Measurements from ENCODE around the gene TRIM46. TPM values are rescaled to one million over a fixed set of nuclear protein-coding genes. Genes with fewer than 3 reads are reported as not detected.
"Not testable (repeated sequence)": the region's sequence is repeated elsewhere in the genome, so short reads cannot be mapped to it uniquely, and the experiment has no call there.

TRIM46 gene
- total RNA-seq, 1 experiment from 2014 or later, result 1.0 TPM

GRCh38 chr1:155133799-155134281 lies 39.8 kb upstream of the TRIM46 start:
- DNase-seq, result no peak
- H3K4me1 ChIP-seq, result peaks cover 13% of the 10 kb centered on the region
- peaks cover under 1% of the 10 kb centered on the region; the same call in 1 of the 2 replicates for H3K27me3 ChIP-seq
- H3K4me3 ChIP-seq, result no peak overlapping the region
- H3K27ac ChIP-seq, result no peak overlapping the region
- H3K9me3 ChIP-seq (replicated peaks), result no peaks in the 10 kb centered on the region
- no peaks in the 10 kb centered on the region for H3K36me3 ChIP-seq

DNA sequence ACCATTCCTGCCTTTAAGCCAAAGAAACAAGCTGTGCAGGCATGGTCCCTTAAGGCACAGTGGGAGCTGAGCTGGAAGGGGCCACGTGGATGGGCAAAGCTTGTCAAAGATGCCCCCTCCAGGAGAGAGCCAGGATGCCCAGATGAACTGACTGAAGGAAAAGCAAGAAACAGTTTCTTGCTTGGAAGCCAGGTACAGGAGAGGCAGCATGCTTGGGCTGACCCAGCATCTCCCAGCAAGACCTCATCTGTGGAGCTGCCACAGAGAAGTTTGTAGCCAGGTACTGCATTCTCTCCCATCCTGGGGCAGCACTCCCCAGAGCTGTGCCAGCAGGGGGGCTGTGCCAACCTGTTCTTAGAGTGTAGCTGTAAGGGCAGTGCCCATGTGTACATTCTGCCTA lies 39.3 kb upstream of the TRIM46 start:
- Histone ChIP-seq H3K4me1 (peaks cover 8% of the 10 kb centered on the region; the same call in 1 of the 2 replicates), H3K9me3 (replicated peaks) (no peaks in the 10 kb centered on the region), H3K27me3 (no peaks in the 10 kb centered on the region), H3K4me3 (no peak overlapping the region), H3K36me3 (no peaks in the 10 kb centered on the region), H3K27ac (peak overlapping the region; percentile 59; the same call in 1 of the 2 replicates)
- DNase-seq, result no peak

- Histone ChIP-seq H3K4me3 (peak overlapping the region; percentile 62), H3K27ac (peak overlapping the region; percentile 59), H3K27me3 (no peaks in the 10 kb centered on the region), H3K36me3 (no peaks in the 10 kb centered on the region), H3K4me1 (peaks cover 2% of the 10 kb centered on the region; the same call in 1 of the 2 replicates), H3K9me3 (replicated peaks) (no peaks in the 10 kb centered on the region)
- peak; percentile 70 to 76 for DNase-seq
Measured at GRCh38 chr1:155134880-155135414, 38.7 kb upstream of the TRIM46 start.

DNA sequence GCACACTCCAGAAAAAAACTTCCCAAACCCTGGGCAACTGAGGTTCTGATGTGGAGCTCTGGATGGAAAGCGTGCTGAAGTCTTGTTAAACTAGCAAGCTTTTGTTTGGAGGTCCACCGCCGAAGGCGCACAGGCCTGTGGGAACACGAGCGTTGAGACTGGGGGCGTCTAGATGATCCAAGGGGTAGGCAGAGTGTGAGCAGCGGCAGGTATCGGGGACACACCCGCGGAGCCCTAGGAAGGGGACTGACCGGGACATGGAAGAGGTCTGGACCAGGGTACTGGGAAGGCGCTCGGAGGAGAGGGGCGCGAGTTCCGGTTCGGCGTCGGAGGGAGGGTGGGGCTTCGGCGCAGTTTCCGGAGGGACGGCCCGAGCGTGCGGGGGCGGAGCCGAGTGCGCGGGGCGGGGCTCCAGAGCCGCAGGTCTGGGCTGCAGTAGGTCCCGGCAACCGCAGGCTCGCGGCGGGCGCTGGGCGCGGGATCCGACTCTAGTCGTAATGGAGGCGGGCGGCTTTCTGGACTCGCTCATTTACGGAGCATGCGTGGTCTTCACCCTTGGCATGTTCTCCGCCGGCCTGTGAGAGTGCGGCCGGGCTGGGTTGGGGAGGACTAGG lies 38.1 kb upstream of the TRIM46 start, which contains the start of gene SLC50A1:
TSS of gene SLC50A1 (plus strand) at position 438 of the 614 bp plus-strand sequence. CDS start at position 498, 60 bp downstream.
- no peaks in the 10 kb centered on the region; the same call in 1 of the 2 replicates for H3K4me1 ChIP-seq
- no peaks in the 10 kb centered on the region for H3K27me3 ChIP-seq
- no peaks in the 10 kb centered on the region for H3K36me3 ChIP-seq
- H3K27ac ChIP-seq, result peak within 1 kb of the TSS; percentile 59
- H3K4me3 ChIP-seq, result peak within 1 kb of the TSS; percentile 62
- H3K9me3 ChIP-seq (replicated peaks), result no peaks in the 10 kb centered on the region
- DNase-seq, result peak; percentile 94 to 96

- Histone ChIP-seq H3K9me3 (replicated peaks) (no peaks in the 10 kb centered on the region), H3K27ac (no peak overlapping the region; the same call in 1 of the 2 replicates), H3K4me3 (peak overlapping the region; percentile 62), H3K27me3 (no peaks in the 10 kb centered on the region), H3K36me3 (no peaks in the 10 kb centered on the region), H3K4me1 (no peaks in the 10 kb centered on the region; the same call in 1 of the 2 replicates)
- no peak for DNase-seq
Measured at GRCh38 chr1:155136748-155137147, 36.9 kb upstream of the TRIM46 start.

DNA sequence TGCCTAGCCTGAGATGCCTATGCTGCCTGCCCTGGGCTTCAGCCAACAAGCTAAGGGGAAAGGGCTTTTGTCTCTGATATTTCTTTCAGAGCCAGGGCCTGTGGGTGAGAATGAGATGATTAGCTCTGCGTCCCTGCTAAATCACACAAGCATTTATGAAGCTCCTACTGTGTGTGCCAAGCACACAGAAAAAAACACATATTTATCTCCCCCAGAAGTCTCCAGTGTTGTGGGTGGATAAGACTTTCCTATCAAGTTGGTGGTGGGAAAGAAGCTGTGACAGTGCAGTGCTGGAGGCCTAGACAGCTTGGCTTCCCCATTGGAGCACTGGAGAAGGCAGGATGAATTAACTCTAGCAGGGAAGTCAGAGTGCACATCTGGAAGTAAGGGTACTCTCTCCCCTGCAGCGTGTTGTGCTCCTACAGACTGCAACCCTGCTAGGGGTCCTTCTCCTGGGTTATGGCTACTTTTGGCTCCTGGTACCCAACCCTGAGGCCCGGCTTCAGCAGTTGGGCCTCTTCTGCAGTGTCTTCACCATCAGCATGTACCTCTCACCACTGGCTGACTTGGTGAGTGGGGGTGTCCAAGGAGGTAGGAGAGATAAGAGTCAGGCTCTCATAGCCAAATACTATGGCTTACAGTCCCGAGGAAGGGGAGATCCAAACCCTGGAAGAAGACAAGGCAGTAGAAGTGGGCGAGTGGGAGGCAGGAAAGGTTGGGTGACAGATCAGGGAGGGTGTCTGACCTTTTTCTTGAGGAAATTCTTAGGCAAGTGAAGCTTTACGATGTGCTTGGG lies 36.3 kb upstream of the TRIM46 start:
- DNase-seq, result no peak
- Histone ChIP-seq H3K4me1 (no peaks in the 10 kb centered on the region; the same call in 1 of the 2 replicates), H3K4me3 (no peak overlapping the region), H3K36me3 (no peaks in the 10 kb centered on the region), H3K27ac (no peak overlapping the region), H3K27me3 (no peaks in the 10 kb centered on the region), H3K9me3 (replicated peaks) (no peaks in the 10 kb centered on the region)

DNA sequence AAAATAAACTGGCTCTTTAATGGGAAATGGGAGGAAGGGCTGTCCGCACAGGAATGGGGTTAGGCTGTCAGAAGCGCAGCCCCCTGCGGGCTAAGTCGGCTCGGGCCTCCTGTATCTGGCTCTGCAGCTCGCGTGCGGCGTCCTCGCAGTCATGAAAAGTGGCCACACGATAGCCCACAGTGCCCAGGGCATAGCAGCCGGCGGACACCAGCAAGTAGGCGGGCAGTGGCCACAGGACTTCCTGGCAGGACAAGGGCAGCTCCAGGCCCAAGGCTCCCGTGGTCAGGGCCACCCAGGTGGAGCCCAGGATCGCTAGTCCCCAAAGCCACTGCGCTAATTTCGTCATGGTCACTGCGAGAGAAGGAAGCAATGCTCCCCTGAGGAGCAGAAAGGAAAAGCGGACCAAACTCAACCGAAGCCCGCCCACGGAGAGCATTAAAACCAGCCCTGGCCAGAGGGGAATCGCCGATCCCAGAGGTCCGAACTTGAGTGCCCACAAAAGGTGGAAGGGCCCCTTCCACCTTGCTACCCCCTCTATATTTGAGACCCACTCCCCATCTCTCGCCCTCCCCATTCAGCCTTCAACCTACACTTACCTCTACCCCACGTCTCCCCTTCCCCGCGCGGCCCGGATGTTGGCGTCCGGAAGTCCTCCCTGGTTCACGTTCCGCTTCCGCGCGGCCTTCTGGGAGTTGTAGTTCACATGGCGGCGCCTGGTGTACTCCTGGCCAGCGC lies 33.6 kb upstream of the TRIM46 start, which contains the start of gene DPM3:
TSS of gene DPM3 (minus strand) at position 637 of the 735 bp plus-strand sequence. CDS start at position 346, 291 bp downstream.
- peak; percentile 88 to 89 for DNase-seq

DNA sequence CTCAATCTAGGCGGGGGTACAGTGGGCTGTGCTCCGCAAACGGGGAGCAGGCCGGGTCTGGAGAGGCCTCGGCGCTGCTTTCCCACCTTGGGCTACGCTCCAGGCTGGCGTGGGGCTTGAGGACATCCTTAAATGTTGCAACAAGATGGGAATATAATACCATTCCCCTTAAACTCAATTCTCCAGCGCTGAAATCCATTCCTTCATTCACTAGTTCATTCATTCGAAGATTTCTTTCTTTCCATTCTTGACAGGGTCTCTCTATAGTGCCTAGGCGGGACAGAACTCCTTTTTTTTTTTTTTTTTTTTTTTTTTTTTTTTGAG lies 33.1 kb upstream of the TRIM46 start:
- Histone ChIP-seq H3K36me3 (no peaks in the 10 kb centered on the region), H3K27me3 (no peaks in the 10 kb centered on the region), H3K27ac (peak overlapping the region; percentile 80; the same call in 1 of the 2 replicates), H3K9me3 (replicated peaks) (no peaks in the 10 kb centered on the region), H3K4me3 (peak overlapping the region; percentile 88), H3K4me1 (no peaks in the 10 kb centered on the region; the same call in 1 of the 2 replicates)
- no peak for DNase-seq

More for the DNA sequence above, 33.6 kb upstream of the TRIM46 start, which contains the start of gene DPM3:
- H3K4me1 ChIP-seq, result no peaks in the 10 kb centered on the region; the same call in 1 of the 2 replicates
- H3K36me3 ChIP-seq, result no peaks in the 10 kb centered on the region
- peak within 1 kb of the TSS; percentile 88 for H3K4me3 ChIP-seq
- H3K9me3 ChIP-seq (replicated peaks), result no peaks in the 10 kb centered on the region
- H3K27ac ChIP-seq, result peak within 1 kb of the TSS; percentile 80
- no peaks in the 10 kb centered on the region for H3K27me3 ChIP-seq

DNA sequence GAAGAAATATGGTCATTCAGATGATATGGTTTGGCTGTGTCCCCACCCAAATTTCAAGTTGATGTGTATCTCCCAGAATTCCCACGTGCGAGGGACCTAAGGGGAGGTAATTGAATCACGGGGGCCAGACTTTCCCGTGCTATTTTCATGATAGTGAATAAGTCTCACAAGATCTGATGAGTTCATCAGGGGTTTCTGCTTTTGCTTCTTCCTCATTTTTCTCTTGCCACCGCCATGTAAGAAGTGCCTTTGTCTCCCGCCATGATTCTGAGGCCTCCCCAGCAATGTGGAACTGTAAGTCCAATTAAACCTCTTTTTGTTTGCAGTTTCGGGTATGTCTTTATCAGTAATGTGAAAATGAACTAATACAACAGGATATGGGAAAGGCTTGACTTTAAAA lies 31.9 kb upstream of the TRIM46 start:
- no peaks in the 10 kb centered on the region for H3K36me3 ChIP-seq
- DNase-seq, result no peak
- H3K4me1 ChIP-seq, result no peaks in the 10 kb centered on the region; the same call in 1 of the 2 replicates
- H3K4me3 ChIP-seq, result no peak overlapping the region
- no peaks in the 10 kb centered on the region for H3K9me3 ChIP-seq (replicated peaks)
- H3K27ac ChIP-seq, result no peak overlapping the region
- no peaks in the 10 kb centered on the region for H3K27me3 ChIP-seq

GRCh38 chr1:155145491-155145890 lies 28.2 kb upstream of the TRIM46 start:
- Histone ChIP-seq H3K27me3 (no peaks in the 10 kb centered on the region), H3K27ac (no peak overlapping the region), H3K4me1 (no peaks in the 10 kb centered on the region), H3K9me3 (replicated peaks) (no peaks in the 10 kb centered on the region), H3K36me3 (no peaks in the 10 kb centered on the region), H3K4me3 (no peak overlapping the region)
- DNase-seq, result no peak

DNA sequence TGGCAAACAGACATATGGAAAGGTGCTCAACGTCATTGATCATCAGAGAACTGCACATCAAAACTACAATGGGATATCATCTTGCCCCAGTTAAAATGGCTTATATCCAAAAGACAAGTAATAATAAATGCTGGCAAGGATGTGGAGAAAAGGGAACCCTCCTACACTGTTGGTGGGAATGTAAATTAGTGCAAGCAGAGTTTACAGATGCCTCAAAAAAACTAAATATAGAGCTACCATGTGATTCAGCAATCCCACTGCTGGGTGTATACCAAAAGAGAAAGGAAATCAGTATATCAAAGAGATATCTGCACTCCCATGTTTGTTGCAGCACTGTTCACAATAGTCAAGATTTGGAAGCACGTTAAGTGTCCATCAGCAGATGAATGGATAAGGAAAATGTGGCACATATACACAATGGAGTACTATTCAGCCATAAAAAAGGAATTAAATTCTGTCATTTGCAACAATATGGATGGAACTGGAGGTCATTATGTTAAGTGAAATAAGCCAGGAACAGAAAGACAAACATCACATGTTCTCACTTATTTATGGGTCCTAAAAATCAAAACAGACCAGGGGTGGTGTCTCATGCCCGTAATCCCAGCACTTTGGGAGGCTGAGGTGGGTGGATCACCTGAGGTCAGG lies 17.5 kb upstream of the TRIM46 start:
- H3K9me3 ChIP-seq (replicated peaks); DNase-seq: not testable (repeated sequence)

DNA sequence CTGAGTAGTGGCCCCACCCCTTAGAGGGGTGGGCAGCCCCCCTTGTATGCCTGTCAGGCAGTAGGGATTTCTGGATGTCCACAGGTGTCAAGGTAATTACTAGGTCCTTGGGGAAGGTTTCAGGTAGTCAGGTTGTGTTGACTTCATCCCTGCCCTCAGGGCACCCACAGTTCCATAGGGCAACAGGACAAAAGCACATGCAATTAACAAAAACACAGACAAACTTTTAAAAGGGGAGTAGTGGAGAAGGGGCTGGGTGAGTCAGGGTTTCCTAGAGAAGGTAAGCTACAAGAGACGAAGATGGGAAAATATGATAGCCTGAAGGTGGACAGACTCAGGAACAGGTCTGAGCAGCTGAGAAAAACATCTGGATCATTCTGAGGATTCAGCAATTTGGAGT lies 14.7 kb upstream of the TRIM46 start:
- DNase-seq, result no peak
- no peak overlapping the region for H3K27ac ChIP-seq

More for the DNA sequence above, 17.5 kb upstream of the TRIM46 start:
- not testable (repeated sequence) for H3K27ac ChIP-seq, H3K4me3 ChIP-seq, H3K36me3 ChIP-seq, H3K27me3 ChIP-seq, H3K4me1 ChIP-seq

DNA sequence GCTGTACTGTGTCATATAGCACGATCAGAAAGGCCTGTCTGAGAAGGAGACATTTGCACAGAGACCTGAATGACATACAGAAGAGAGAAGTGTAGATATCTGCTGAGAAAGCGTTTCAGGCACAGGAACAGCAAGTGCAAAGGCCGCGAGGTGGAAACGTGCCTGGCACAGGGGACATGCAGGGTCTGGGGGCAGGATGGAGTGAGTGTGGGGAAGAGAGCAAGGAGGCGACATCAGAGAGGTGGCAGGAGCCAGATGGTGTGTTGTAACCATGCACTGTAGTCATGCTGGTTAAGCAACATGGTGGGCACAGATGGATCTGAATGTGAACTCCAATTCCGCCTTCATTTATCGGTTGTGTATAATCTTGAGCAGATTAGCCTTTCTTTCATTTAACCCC lies 13.5 kb upstream of the TRIM46 start:
- Histone ChIP-seq H3K27ac (no peak overlapping the region), H3K27me3 (no peaks in the 10 kb centered on the region), H3K4me1 (no peaks in the 10 kb centered on the region), H3K36me3 (no peaks in the 10 kb centered on the region), H3K4me3 (no peak overlapping the region), H3K9me3 (replicated peaks) (no peaks in the 10 kb centered on the region)
- DNase-seq, result no peak

More for the DNA sequence above, 14.7 kb upstream of the TRIM46 start:
- H3K4me1 ChIP-seq, result no peaks in the 10 kb centered on the region
- H3K36me3 ChIP-seq, result no peaks in the 10 kb centered on the region
- H3K27me3 ChIP-seq, result no peaks in the 10 kb centered on the region
- no peak overlapping the region for H3K4me3 ChIP-seq
- no peaks in the 10 kb centered on the region for H3K9me3 ChIP-seq (replicated peaks)

GRCh38 chr1:155162631-155163030 lies 11.0 kb upstream of the TRIM46 start:
- DNase-seq, result not testable (repeated sequence)

More at GRCh38 chr1:155162631-155163030, 11.0 kb upstream of the TRIM46 start:
- H3K9me3 ChIP-seq (replicated peaks); H3K4me1 ChIP-seq; H3K4me3 ChIP-seq; H3K27me3 ChIP-seq; H3K27ac ChIP-seq; H3K36me3 ChIP-seq: not testable (repeated sequence)
